RKO (cell line): ENCODE data around the gene TMA7.

Experiments used
- DNase-seq: peaks from one replicate; pipeline ENCODE4 v3.0.0-alpha.2; 2016; ENCODE audit warnings: low spot score

Gene TMA7

DNA sequence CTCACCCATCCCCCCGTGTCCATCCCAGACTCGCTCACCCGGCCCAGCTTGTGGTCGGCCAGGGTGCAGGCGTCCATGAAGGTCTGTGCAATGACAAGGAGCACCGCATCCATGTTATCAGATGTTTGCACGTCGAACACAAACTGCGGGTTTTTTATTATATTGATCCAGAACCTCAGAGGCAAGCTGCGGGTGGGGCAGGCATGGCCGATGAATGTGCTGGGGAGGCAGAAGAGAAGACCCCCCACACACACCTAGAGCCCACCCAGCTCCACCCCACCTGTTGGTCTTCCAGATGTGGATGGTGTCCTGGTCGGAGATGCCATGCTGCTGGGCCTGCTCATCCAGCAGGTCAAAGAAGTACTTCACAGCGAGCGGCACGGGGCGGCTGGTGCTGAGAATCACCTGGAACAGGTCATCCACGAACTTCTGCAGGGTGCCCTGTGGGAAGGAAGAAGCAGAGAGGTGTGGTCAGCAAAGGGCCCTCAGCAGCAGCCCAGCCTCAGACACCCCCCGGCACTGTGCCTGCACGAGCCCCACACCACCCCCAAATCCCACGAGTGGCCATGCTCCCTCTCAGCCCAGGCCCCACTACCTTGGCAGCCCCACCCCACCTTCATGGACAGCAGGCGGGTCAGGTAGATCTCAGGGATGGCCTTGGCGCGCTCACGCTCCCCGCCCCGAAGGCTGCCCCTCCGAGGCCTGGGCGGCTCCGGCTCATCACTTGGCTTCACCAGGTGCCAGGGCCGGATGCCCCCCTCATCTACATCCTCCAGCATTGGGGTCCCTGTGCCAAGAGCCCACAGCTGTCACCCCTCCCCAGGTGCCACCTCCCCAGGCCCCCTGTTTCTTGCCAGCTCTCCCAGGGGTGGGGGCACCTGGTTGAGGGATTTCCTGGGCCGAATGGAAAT lies 30.5 kb upstream of the TMA7 start:
- DNase-seq: no peak

DNA sequence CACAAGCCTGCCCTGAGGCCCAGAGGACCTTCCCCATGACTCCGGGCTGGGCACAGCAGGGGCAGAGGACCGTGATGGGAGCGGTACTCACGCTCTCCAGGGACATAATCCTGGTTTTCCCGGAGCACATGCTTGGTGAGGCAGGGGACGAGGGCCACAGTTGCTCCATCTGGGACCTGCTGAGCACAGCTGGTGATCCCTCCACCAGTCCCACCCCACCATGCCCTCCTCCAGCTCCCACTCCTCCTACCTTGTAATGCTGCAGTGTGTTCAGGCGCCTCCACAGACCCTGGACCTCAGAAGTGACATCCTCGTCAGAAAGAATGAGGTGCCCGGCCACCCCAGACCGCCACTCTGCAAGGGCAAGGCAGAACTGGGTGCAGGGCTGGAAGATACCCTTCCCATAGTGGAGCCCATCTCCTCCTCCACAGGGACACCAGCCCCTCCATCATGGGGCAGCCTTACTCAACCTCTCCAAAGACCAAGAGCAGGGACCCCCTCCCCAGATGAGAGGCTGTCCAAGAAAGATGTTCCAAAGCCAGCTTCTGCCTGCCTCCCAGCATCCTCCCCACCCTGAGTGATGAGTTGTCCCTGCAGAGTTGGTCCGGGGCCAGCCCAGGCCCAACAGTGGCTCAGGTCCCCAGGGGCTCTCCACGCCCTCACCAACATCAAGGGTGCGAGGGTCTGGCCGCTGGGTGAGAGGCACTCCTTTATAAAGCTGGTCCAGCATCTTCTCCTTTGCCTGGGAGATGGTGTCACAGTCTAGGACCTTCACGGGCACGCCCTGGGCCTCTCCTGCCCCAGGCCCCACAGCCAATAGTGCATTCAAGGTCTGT lies 29.6 kb upstream of the TMA7 start:
- no peak for DNase-seq

DNA sequence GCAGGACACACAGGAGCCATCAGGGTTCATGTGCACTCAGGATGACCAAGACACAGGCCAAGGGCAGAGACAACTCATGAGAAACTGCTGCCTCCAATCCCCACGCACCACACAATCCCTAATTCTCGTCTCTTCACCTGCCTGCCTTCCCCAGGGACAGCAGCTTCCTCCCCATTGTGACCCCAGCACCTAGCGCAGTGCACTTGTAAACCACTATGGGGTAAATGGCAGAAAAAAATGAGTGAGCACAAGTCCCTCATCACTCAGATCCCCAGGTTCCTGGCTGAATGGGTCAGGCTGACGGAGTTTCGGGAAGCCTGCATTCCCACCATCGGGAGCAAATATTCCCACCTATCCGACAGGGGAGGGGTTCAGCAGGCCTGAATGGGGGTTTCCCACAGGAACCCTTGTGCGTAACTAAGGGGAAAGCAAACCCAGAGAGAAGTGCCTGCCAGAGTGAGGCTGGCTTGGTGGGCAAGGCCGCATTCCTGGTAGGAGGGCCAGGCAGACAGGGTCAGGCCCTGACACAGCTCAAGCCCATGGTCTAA lies 28.9 kb upstream of the TMA7 start:
- no peak for DNase-seq

GRCh38 chr3:48411606-48412374 lies 28.3 kb upstream of the TMA7 start:
- DNase-seq: no peak

DNA sequence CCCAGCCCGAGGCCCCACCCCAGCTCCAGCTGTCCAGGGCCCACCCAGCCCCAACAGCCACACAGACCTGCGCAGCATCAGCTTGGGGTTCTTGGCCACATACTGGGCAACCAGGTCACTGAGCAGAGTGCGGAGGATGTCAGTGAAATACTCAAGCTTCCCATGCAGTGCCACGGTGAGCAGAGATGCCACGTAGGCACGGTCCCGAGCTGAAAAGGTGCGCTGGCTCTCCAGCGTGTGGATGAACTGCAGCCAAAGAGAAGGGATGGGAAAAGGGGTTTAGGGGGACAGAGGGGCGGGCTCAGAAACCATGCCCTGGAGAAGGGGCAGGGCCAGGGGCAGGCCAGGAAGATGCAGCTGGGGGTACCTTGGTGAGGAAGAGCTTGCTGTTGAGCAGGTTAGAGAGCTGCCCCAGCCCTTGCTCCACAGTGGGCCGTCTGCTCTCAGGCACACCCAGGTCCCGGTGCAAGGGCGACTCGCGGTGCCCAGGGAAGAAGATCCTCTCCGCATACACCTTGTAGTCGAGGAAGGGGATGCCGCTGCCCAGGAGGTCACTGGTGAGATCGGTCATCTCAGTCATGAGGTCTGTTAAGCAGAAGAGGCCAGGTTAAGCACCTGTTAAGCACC lies 27.6 kb upstream of the TMA7 start:
- DNase-seq: no peak

DNA sequence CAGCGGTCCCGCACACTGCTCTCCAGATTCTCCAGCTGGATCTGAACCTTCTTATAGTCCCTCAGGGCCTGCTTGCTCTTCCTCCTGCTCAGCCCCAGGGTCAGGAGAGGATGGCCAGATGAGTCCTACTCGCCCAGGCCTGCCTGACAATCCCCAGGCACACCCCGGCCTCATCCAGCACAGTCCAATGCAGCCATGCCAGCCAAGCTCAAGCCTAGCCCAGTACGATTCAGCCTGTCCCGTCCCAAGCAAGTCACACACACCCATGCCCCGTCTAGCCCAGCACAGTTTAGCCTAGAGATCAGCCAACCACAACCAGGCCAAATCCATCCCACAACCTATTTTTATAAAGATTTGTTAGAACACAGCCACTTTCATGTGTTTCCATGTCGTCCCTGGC lies 27.0 kb upstream of the TMA7 start:
- DNase-seq: no peak

DNA sequence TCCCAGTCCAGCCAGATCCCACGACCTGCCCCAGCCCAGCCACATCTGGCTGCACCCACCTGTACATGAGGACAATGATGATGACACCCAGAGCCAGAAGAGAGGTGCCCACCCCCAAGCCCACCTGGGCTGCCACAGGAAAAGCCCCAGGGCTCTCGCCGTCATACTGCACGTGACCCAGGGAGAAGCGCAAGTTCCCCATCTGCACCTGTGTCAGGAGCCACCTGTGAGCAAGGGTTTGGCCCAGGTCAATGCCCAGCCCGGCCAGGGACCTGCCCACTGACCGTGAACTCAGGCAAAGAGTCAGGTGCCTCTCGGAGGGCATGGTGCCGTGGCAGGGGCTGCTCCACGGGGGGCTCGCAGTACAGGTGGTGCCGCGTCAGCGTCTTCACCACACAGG lies 26.4 kb upstream of the TMA7 start:
- DNase-seq: no peak

DNA sequence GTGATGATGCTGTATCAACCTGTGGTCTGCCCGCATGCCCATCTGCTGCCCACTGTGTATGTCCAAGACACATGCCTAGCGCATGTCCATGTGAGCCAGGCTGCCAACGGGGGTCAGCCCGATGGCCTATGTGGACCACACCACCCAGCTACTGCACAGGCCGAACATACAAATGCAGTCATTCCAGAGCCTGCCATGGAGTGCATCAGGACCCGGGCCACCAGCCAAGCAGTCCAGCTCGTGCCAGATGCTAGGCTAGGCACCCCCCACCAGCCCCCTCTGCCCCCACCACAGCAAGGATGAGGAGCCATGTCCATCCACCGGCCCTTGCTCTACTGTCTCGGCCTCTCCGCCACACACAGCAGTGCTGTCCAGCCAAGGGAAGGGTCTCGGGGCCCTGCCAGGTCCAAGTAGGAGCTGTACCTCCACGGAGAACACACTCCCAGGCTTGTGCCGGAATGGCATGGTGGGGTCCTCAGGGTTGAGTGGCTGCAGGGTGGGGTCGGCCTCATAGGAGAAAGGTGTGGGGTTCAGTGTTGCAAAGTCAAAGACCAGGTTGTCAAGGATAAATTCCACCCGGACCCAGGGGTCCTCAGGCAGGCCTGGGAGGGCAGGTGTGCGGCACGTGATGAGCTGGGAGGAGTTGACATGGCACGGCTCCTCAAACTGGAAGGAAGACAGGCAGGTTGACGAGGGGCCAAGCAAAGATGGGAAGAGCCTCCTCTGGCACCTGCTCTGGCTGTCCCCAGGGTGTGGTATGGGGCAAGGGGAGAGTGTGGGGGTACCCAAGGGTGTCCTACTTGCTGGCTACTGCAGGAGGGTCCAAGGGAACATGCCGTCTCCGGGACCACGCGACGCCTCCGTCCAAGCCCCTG lies 25.4 kb upstream of the TMA7 start:
- no peak for DNase-seq

DNA sequence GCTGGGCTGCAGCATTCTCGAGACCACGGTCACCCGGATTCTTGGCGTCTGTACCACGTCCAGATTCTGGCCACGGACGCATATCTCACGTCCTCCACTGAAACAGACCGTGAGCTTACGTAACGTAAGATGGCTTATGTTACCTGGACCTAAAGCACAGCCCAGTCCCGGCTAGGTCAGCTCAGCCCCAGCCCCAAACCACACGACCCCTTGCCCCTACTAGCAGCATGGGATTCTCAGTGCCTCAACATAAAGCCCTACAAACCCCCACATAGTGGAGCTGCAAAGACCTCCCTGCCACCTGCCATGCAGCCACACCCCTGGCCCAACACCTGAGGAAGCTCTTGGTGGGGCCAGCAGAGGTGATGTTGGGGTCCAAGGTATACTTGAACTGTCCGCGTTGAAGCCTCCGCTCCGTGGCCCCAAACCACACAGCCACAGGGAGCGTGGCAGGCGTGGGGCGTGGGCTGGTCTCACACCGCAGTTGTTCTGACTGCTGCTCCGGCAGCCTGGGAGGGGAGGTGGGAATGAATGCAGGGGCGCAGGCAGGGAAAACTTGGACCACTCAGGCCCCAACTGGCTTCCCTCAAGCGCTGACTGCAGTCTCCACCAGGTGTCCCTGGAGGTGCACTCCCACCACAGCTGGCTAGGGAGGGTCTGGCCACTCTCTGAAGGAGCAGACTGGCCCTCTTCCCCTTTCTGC lies 24.7 kb upstream of the TMA7 start:
- DNase-seq: no peak

DNA sequence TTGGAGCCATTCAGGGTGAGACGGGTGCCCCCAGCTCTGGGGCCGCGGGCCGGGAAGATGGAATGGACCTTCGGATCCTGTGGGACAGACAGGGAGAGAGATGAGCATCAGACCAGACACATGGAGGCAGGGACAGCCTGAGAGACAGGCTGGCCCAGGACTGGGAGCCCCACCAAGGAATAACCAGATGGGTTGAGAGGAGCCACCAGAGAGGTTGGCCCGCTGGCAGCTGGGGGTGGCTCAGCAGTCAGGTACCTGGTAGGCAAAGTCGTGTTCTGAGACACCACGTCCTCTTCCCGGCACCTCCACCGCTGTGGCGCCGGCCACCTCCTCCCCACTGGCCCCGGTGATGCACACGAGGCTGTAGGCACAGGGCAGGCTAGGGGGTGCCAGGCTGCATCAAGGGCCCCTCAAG lies 24.0 kb upstream of the TMA7 start:
- no peak for DNase-seq

- no peak for DNase-seq
These were observed 23.5 kb upstream of the TMA7 start for GRCh38 chr3:48416546-48416945.

GRCh38 chr3:48417529-48418108 lies 22.4 kb upstream of the TMA7 start:
- no peak for DNase-seq

DNA sequence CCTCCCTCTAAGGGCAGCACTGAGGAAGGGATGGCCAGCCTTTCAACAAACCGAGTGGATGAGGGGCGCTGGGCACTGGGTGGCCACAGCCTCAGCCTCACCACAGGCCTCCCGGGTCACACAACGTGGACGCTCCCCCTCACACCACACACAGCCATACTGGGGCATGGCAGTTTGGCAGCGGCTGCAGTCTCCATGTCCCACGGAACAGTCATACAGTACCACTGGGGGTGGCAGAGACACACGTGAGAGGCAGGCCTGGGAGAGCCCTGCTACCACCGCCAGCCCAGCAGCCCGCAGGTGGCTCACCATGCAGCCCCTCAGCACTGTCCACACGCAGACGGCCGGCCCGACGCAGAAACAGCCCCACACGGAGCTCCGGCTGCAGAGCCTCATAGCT lies 21.9 kb upstream of the TMA7 start:
- no peak for DNase-seq

DNA sequence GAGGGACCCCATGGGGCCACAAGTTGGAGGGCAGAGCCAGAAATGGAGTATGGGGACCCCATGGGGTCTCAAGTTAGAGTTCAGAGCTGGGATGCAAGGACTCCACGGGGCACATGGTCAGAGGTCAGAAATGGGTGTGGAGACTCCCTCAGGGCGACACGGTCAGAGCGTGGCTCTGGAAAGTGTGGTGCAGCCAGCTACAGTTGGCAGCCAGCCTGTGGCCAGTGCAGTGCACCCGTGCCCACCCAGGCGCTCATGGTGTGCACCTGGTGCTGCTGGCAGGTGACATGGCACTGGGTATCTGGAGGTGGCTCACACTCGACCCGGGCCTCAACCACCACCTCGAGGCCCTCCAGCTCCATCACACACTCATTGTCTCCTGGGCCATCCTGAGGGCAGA lies 21.4 kb upstream of the TMA7 start:
- no peak for DNase-seq

DNA sequence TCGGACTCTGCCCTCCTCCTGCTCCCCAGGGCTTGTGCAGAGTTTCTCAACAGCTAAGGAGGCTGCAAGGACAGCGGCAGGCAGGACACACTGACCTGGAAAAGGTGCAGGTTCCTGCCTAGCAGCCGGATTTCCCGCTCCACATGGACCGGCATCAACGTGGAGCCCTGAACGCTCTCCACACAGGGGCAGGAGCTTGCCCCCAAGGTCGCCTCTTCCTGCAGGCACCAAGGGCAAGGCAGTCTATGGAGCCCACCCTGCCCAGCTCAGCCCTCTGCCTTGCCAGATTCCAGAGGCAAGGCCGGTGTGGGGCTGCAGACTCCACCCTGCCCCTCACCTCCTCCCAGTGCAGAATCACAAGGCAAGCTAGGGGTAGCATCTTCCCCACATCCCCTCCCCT lies 20.9 kb upstream of the TMA7 start:
- DNase-seq: no peak

DNA sequence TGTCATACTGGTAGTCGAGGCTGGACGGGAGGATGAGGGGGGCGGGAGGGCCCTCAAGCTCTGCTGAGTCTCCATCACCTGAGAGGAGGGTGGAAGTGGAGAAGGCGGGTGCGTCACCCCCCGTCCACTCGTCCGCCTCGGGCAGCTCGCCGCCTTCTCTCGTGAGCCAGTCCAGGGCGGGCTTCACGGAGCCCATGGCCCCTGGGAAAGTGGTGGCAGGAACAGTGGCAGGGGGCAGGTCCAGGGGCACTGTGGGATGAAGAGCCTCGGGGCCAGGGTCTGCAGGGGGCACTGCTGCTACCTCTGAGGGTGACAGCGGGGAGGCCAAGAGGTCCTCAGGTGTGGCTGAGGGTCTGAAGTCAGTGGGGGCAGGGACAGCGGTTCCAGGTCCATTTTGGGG lies 20.5 kb upstream of the TMA7 start:
- DNase-seq: no peak

DNA sequence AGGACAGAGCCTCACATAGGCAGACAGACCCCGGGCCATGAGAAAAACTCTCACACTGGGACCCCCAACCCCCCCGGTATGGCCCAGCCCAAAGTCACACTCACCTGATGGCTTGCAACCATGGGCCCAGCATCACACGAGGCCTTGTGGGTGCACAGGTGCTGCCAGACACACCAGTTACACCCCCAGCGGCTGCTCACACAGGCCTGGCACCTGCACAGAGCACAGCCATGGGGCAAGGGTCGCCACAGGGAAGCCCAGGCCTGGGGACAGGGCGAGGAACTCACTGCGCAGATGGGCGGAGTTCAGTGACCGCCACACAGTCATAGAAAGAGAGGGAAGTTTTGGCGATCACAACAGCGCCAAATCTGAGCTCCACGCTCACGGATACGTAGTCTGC lies 19.5 kb upstream of the TMA7 start:
- no peak for DNase-seq

DNA sequence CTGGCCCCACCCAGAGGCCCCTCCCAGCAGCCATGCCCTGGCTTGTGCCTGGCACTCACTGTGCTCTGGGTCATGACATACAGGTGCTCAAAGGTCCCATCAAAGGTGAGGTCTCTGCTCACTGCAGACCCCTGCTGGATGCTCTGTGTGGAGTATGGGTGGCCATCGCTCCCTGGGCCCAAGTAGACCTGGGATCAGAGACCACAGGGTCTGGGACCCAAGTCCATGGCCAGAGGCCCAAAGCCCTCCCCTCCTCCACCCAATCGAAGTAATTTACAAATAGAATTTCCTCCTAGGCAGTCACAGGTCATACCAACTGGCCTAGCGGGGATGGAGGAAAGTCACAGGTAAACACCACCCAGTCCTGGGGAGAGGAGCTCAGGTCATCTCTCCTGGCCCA lies 17.8 kb upstream of the TMA7 start:
- no peak for DNase-seq

- no peak for DNase-seq
These were observed 17.4 kb upstream of the TMA7 start for GRCh38 chr3:48422681-48423080.
